Naive thymus-derived CD8-positive, alpha-beta T cell (primary cell): Measurements from ENCODE around the gene GNAT1. TPM values are rescaled to one million over a fixed set of nuclear protein-coding genes. Genes with fewer than 3 reads are reported as not detected.
A peak's percentile ranks its signal among the peaks of the same experiment; 100 is the strongest.

ENCODE experiments used
- ATAC-seq, 2 donors: fragments of 150-1000 bp; cut with Tn5 transposase in 1 of 2; sonication (Bioruptor Pico), chemical (Tn5 transposase) in 1 of 2; 1 replicate in 1 of 2; 2 replicates in 1 of 2; pipeline ENCODE4 v1.10.0; 2021; ENCODE audit warnings: mild to moderate bottlenecking in 2 of 2, moderate library complexity in 2 of 2
- POLR2A ChIA-PET: fragments of 350-600 bp; sonication (Branson Sonifier 250); formaldehyde crosslinking; loops from one replicate; lab custom pipeline; 2021; ENCODE audit warnings: antibody characterized with exemption; lab: Charles Lee
- DNase-seq, 10 donors: peaks; one replicate each; pipeline versions ENCODE4 v3.0.0 to v3.0.0-alpha.2; 2020 to 2022
- H3K27ac Mint-ChIP-seq, 10 donors: one replicate each; pipeline ENCODE4 v1.8.0; 2020 to 2022; ENCODE audit warnings: mild to moderate bottlenecking in 10 of 10, mixed read lengths in 10 of 10, moderate library complexity in 4 of 10, inconsistent platforms in 1 of 10
- H3K27me3 Mint-ChIP-seq, 5 donors: one replicate each; pipeline ENCODE4 v1.8.0; 2021 to 2022; ENCODE audit warnings: mixed read lengths in 5 of 5
- H3K36me3 Mint-ChIP-seq, 3 donors: one replicate each; pipeline ENCODE4 v1.8.0; 2020 to 2022; ENCODE audit warnings: mixed read lengths in 3 of 3, mild to moderate bottlenecking in 2 of 3, inconsistent platforms in 1 of 3
- H3K4me1 Mint-ChIP-seq, 4 donors: one replicate each; pipeline ENCODE4 v1.8.0; 2021 to 2022; ENCODE audit warnings: mixed read lengths in 4 of 4
- H3K4me3 Mint-ChIP-seq, 10 donors: one replicate each; pipeline ENCODE4 v1.8.0; 2020 to 2022; ENCODE audit warnings: mild to moderate bottlenecking in 10 of 10, mixed read lengths in 10 of 10, moderate library complexity in 6 of 10, inconsistent platforms in 1 of 10
- H3K9me3 Mint-ChIP-seq, 9 donors: one replicate each; pipeline ENCODE4 v1.8.0; 2020 to 2022; ENCODE audit warnings: mixed read lengths in 9 of 9, mild to moderate bottlenecking in 3 of 9, inconsistent platforms in 1 of 9, moderate library complexity in 1 of 9
- polyA plus RNA-seq, 3 donors: library from polyadenylated mRNA; unstranded; fragments of 300-500 nt; fragmentation: Illumina TruSeq; gene quantifications; one replicate each; pipeline ENCODE4 v1.2.3, GENCODE V29; 2021
- total RNA-seq, 8 experiments: library from RNA in 2 of 8; stranded (reverse) in 2 of 8; gene quantifications; one replicate each; pipeline ENCODE4 v1.2.3 and lab custom pipeline; 2021 to 2026

The GNAT1 gene
- total and polyA plus RNA-seq, 5 experiments from 2014 or later = not detected

- ATAC-seq (no peak), DNase-seq (peak in 1 of 10 donors; percentile 41)
- H3K27me3 Mint-ChIP-seq = no peaks in the 10 kb centered on the region
- no peaks in the 10 kb centered on the region for H3K36me3 Mint-ChIP-seq
- H3K4me1 Mint-ChIP-seq = peaks cover 0 to 5% (median 1%) of the 10 kb centered on the region in 4 donors
- H3K27ac Mint-ChIP-seq = no peak overlapping the region
- POLR2A ChIA-PET = no interaction called here
- H3K4me3 Mint-ChIP-seq = no peak overlapping the region
- H3K9me3 Mint-ChIP-seq = no peaks in the 10 kb centered on the region
These were observed 18.7 kb upstream of the GNAT1 start for GRCh38 chr3:50172626-50173220.

GRCh38 chr3:50173685-50174516 is 17.5 kb upstream of the GNAT1 start:
- DNase-seq = peak in 1 of 10 donors; percentile 62
- H3K4me1 Mint-ChIP-seq = peaks cover 0 to 5% (median 1%) of the 10 kb centered on the region in 4 donors
- POLR2A ChIA-PET = no interaction called here
- no peaks in the 10 kb centered on the region for H3K9me3 Mint-ChIP-seq
- H3K36me3 Mint-ChIP-seq = no peaks in the 10 kb centered on the region
- peak overlapping the region in 1 of 10 donors; percentile 68 for H3K27ac Mint-ChIP-seq
- no peak overlapping the region for H3K4me3 Mint-ChIP-seq
- no peaks in the 10 kb centered on the region for H3K27me3 Mint-ChIP-seq
- no peak for ATAC-seq

DNA sequence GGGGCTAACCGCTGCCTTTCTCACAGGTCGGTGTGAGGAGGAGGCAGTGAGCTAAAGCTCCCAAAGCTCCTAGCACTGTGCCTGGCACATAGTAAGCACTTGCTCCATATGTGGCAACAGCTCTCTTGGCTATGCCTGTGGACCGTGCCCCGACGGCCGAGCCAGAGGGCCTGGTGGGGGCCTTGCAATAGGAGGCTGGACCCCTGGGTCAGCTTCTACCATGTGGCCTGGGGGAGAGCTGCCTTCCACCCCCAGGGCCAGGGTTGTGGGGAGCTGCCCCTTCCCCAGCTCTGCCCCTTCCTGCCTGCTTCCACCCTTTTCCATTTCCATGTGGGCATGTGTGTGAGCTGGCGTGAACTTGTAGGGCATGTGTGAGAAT is 16.9 kb upstream of the GNAT1 start:
- Mint-ChIP-seq H3K4me1 (peaks cover 0 to 5% (median 1%) of the 10 kb centered on the region in 4 donors), H3K36me3 (no peaks in the 10 kb centered on the region), H3K4me3 (no peak overlapping the region), H3K27me3 (no peaks in the 10 kb centered on the region), H3K9me3 (peaks cover 0 to under 1% (median 0%) of the 10 kb centered on the region in 9 donors), H3K27ac (no peak overlapping the region)
- DNase-seq (peak in 1 of 10 donors; percentile 32), ATAC-seq (no peak)
- POLR2A ChIA-PET = no interaction called here

GRCh38 chr3:50174947-50175524 is 16.4 kb upstream of the GNAT1 start:
- peaks cover 0 to 5% (median 1%) of the 10 kb centered on the region in 4 donors for H3K4me1 Mint-ChIP-seq
- H3K9me3 Mint-ChIP-seq = peaks cover 0 to 2% (median 0%) of the 10 kb centered on the region in 9 donors
- no peak for ATAC-seq
- POLR2A ChIA-PET = no interaction called here
- no peak overlapping the region for H3K27ac Mint-ChIP-seq
- peak in 1 of 10 donors; percentile 58 for DNase-seq
- H3K36me3 Mint-ChIP-seq = no peaks in the 10 kb centered on the region
- H3K4me3 Mint-ChIP-seq = no peak overlapping the region
- no peaks in the 10 kb centered on the region for H3K27me3 Mint-ChIP-seq

DNA sequence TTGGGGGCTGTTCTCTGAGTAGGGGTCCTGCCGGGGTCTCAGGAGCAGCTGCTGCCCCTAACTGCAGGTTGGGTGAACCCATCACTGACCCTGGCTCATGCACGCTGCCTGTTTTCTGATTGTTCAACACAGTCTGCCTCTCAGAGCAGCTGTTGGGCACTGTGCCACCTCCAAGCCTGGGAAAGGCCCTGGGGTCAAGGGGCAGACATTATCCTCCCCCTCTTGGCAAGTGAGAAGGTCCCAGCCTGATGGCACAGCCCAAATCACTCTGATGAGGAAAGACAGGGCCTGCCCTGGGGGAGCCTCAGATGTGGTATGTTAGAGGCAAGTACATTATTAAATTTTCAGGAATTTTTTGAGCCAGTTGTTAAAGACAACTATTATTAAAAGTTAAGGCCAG is 14.1 kb upstream of the GNAT1 start:
- POLR2A ChIA-PET = no interaction called here
- Mint-ChIP-seq H3K27me3 (no peaks in the 10 kb centered on the region), H3K27ac (no peak overlapping the region), H3K36me3 (no peaks in the 10 kb centered on the region), H3K4me3 (no peak overlapping the region), H3K4me1 (peaks cover 0 to 5% (median 1%) of the 10 kb centered on the region in 4 donors), H3K9me3 (peaks cover 0 to 2% (median 0%) of the 10 kb centered on the region in 9 donors)
- ATAC-seq (no peak), DNase-seq (peak in 1 of 10 donors; percentile 49)

DNA sequence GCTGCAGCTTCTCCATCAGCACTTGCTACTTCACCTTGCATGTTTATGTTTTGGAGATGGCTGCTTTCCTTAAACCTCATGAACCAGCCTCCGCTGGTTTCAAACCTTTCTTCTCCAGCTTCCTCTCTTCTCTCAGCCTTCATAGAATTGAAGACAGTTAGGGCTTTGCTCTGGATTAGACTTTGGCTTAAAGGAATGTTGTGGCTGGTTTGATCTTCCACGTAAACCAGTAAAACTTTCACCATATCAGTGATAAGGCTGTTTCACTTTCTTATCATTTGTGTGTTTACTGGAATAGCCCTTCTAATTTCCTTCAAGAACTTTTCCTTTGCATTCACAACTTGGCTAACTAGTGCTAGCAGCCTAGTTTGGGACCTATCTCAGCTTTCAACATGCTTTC is 11.7 kb upstream of the GNAT1 start:
- no peak for DNase-seq
- peak overlapping the region in 1 of 10 donors; percentile 48 for H3K27ac Mint-ChIP-seq
- H3K27me3 Mint-ChIP-seq = peaks cover 0 to 10% (median 0%) of the 10 kb centered on the region in 5 donors
- no peaks in the 10 kb centered on the region for H3K36me3 Mint-ChIP-seq
- H3K4me3 Mint-ChIP-seq = no peak overlapping the region
- POLR2A ChIA-PET = no interaction called here
- ATAC-seq = no peak
- H3K4me1 Mint-ChIP-seq = no peaks in the 10 kb centered on the region
- peaks cover 0 to 2% (median 0%) of the 10 kb centered on the region in 9 donors for H3K9me3 Mint-ChIP-seq

- Mint-ChIP-seq H3K27me3 (peaks cover 0 to 10% (median 0%) of the 10 kb centered on the region in 5 donors), H3K9me3 (peaks cover 0 to 2% (median 0%) of the 10 kb centered on the region in 9 donors), H3K4me3 (no peak overlapping the region), H3K36me3 (no peaks in the 10 kb centered on the region), H3K27ac (peak overlapping the region in 2 of 10 donors; percentile 38 to 47), H3K4me1 (no peaks in the 10 kb centered on the region)
- no peak for DNase-seq
- no peak for ATAC-seq
- POLR2A ChIA-PET = no interaction called here
These were observed 9.4 kb upstream of the GNAT1 start for GRCh38 chr3:50181985-50182384.

GRCh38 chr3:50182533-50183099 is 8.8 kb upstream of the GNAT1 start:
- DNase-seq (no peak), ATAC-seq (no peak)
- Mint-ChIP-seq H3K27me3 (peaks cover 0 to 10% (median 0%) of the 10 kb centered on the region in 5 donors), H3K4me1 (no peaks in the 10 kb centered on the region), H3K27ac (peak overlapping the region in 1 of 10 donors; percentile 47), H3K9me3 (peaks cover 0 to 2% (median 0%) of the 10 kb centered on the region in 9 donors), H3K36me3 (no peaks in the 10 kb centered on the region), H3K4me3 (no peak overlapping the region)
- POLR2A ChIA-PET = no interaction called here

DNA sequence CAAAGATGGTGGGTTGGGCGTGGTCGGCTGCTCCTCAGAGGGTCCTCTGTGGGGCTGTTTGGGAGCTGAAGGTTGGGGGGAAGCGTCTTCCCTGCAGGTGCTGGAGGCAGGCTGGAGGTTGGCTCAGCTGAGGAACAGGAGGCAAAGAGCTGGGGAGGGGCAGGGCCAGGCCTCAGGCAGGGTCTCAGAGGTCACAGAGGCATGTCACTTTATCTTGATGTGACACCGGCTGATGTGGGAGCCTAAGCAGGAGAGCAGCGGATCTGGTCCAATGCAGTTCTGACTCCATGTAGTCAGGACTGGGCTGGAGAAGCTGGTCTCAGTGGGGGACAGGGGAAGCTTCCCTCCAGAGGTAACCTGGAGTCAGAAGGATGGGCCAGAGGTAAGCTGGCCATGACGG is 7.7 kb upstream of the GNAT1 start:
- Mint-ChIP-seq H3K4me3 (no peak overlapping the region), H3K9me3 (peaks cover 0 to 2% (median 0%) of the 10 kb centered on the region in 9 donors), H3K27ac (no peak overlapping the region), H3K36me3 (no peaks in the 10 kb centered on the region), H3K4me1 (no peaks in the 10 kb centered on the region), H3K27me3 (peaks cover 0 to 10% (median 0%) of the 10 kb centered on the region in 5 donors)
- DNase-seq = no peak
- ATAC-seq = no peak
- POLR2A ChIA-PET = interaction anchor here (0.7 kb wide), 1 partner anchor 101 kb away, joined by 3 read pairs; no protein-coding TSS in a partner anchor

DNA sequence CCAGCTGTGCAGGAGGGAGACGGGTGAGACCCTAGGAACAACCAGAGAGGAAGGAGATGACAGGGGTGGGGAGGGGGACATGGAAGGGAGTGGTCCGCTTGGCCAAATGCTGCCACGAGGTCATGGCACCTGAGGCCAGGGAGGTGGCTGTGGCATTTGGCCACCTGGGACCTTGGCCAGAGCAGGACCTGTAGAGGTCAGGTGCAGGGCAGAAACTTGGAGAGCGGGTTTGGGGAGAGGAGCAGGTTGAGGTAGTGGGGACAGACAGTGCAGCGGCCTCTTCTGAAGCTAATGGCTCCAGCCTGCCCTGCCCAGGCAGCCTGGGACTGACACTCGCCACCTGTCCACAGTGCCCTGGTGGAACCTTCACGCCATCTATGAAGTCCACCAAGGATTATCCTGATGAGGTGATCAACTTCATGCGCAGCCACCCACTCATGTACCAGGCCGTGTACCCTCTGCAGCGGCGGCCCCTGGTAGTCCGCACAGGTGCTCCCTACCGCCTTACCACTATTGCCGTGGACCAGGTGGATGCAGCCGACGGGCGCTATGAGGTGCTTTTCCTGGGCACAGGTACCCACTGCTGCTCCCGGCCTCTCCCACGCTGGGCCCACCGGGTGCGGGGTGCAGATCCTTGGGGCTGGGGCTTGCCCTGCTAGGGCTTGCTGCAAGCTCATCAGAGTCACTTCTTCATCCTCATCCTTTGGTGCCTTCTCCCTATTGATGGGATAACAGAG is 7.0 kb upstream of the GNAT1 start:
- no peak overlapping the region for H3K27ac Mint-ChIP-seq
- no peak for DNase-seq
- H3K27me3 Mint-ChIP-seq = peaks cover 0 to 10% (median 0%) of the 10 kb centered on the region in 5 donors
- no peak for ATAC-seq
- no peaks in the 10 kb centered on the region for H3K4me1 Mint-ChIP-seq
- no peaks in the 10 kb centered on the region for H3K36me3 Mint-ChIP-seq
- H3K4me3 Mint-ChIP-seq = no peak overlapping the region
- POLR2A ChIA-PET = interaction anchor here (0.7 kb wide), 1 partner anchor 100 kb away, joined by 3 read pairs; no protein-coding TSS in a partner anchor
- peaks cover 0 to 2% (median 0%) of the 10 kb centered on the region in 9 donors for H3K9me3 Mint-ChIP-seq

DNA sequence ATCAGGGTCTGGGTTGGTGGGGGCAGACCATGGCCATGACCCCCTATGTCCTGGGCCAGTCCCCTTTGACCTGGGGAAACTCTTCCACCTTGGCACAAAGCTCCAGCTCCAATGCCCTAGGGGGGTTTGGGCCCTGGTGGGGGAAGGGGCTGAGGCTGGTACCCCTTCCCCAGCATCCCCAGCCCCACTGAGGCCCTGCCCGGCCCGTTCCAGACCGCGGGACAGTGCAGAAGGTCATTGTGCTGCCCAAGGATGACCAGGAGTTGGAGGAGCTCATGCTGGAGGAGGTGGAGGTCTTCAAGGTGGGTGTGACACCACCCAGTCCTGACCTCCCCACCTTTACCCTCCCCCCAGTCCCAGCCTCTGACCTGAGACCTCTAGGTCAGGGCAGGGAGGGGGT is 6.2 kb upstream of the GNAT1 start:
- POLR2A ChIA-PET = interaction anchor here (0.6 kb wide), 2 partner anchors 79 to 114 kb away, joined by 3 read pairs; partner anchors contain the start of genes HYAL3 and NAA80
- H3K27ac Mint-ChIP-seq = no peak overlapping the region
- H3K9me3 Mint-ChIP-seq = no peaks in the 10 kb centered on the region
- H3K36me3 Mint-ChIP-seq = no peaks in the 10 kb centered on the region
- no peaks in the 10 kb centered on the region for H3K4me1 Mint-ChIP-seq
- no peak overlapping the region for H3K4me3 Mint-ChIP-seq
- DNase-seq = no peak
- ATAC-seq = no peak
- peaks cover 0 to 10% (median 0%) of the 10 kb centered on the region in 5 donors for H3K27me3 Mint-ChIP-seq

GRCh38 chr3:50186096-50186495 is 5.3 kb upstream of the GNAT1 start:
- no peak overlapping the region for H3K27ac Mint-ChIP-seq
- no peaks in the 10 kb centered on the region for H3K9me3 Mint-ChIP-seq
- no peaks in the 10 kb centered on the region for H3K36me3 Mint-ChIP-seq
- no peaks in the 10 kb centered on the region for H3K4me1 Mint-ChIP-seq
- H3K4me3 Mint-ChIP-seq = no peak overlapping the region
- DNase-seq = no peak
- peaks cover 0 to 10% (median 0%) of the 10 kb centered on the region in 5 donors for H3K27me3 Mint-ChIP-seq
- POLR2A ChIA-PET = interaction anchor here (0.6 kb wide), 1 partner anchor 78 kb away, joined by 3 read pairs; no protein-coding TSS in a partner anchor
- ATAC-seq = no peak
